Kidney (tissue), 14 donors: ENCODE measurements around the gene EPAS1. TPM values are rescaled to one million over a fixed set of nuclear protein-coding genes. Genes with fewer than 3 reads are reported as not detected.
A peak's percentile ranks its signal among the peaks of the same experiment; 100 is the strongest.

Source experiments
- DNase-seq, 5 donors: peaks; one replicate each; pipeline ENCODE4 v3.0.0-alpha.2; 2013 to 2020
- FAIRE-seq: peaks from 2 replicates; lab custom pipeline; 2012; peaks lifted over from hg19 to GRCh38; lab: Jason Lieb, UNC
- H3K27ac ChIP-seq, 2 donors: one replicate each; pipeline ENCODE4 v1.7.0; 2013; ENCODE audit warnings: low read depth in 2 of 2, low read length in 2 of 2, inconsistent platforms in 1 of 2
- H3K27me3 ChIP-seq: one replicate; pipeline ENCODE4 v1.7.1; 2013; ENCODE audit warnings: low read length, inconsistent platforms; ENCODE audit not compliant: control insufficient read depth, insufficient read depth
- H3K36me3 ChIP-seq, 3 donors: one replicate each; pipeline versions ENCODE4 v1.7.0 to v1.7.1; 2013; ENCODE audit warnings: low read length in 3 of 3, control low read depth in 1 of 3, inconsistent platforms in 1 of 3; ENCODE audit not compliant: insufficient read depth in 3 of 3, control insufficient read depth in 2 of 3
- H3K4me1 ChIP-seq, 3 donors: one replicate each; pipeline versions ENCODE4 v1.7.0 to v1.7.1; 2013; ENCODE audit warnings: low read length in 3 of 3, inconsistent platforms in 1 of 3, low read depth in 1 of 3; ENCODE audit not compliant: control insufficient read depth in 2 of 3, insufficient read depth in 2 of 3
- H3K4me3 ChIP-seq, 3 donors: one replicate each; pipeline versions ENCODE4 v1.7.0 to v1.8.1; 2013; ENCODE audit warnings: low read length in 3 of 3, control low read depth in 1 of 3, inconsistent platforms in 1 of 3
- H3K9ac ChIP-seq, 3 donors: one replicate each; pipeline versions ENCODE4 v1.7.0 to v1.7.1; 2013; ENCODE audit warnings: low read length in 3 of 3, control low read depth in 1 of 3, inconsistent platforms in 1 of 3
- H3K9me3 ChIP-seq, 3 donors: one replicate each; pipeline versions ENCODE4 v1.7.0 to v1.7.1; 2013; ENCODE audit warnings: low read length in 3 of 3, control low read depth in 1 of 3, inconsistent platforms in 1 of 3; ENCODE audit not compliant: control insufficient read depth in 2 of 3, insufficient read depth in 1 of 3
- intact Hi-C: fragments of 100-400 bp; cut with DNase I; formaldehyde crosslinking; loops from one replicate; pipeline ENCODE4 v1.11.1; 2022
- polyA plus RNA-seq: library from polyadenylated mRNA; stranded (reverse); fragments of 350-450 nt; fragmentation: Illumina TruSeq; extraction: RNeasy Lipid Tissue Mini Kit (QIAGEN cat#74804); gene quantifications from one replicate; pipeline ENCODE4 v1.2.3, GENCODE V29; 2014; ENCODE audit warnings: low read depth, low replicate concordance; ENCODE audit not compliant: insufficient read depth
- total RNA-seq: library from RNA; stranded (reverse); fragmentation: NEBNext Ultra II Directional; extraction: Animal tissue kit (Norgen Biotek cat#: 25700); gene quantifications from one replicate; pipeline ENCODE4 v1.2.1, GENCODE V29; 2021
- TF ChIP-seq, protein P1 (sequence below): IDR thresholded peaks from 3 replicates; pipeline ENCODE4 v1.5.1; 2012; ENCODE audit warnings: mild to moderate bottlenecking, moderate library complexity, borderline replicate concordance; ENCODE audit not compliant: insufficient read depth; ENCODE audit errors: extremely low read depth
- donor health status: control.
- donor health status: control.
- donor health status: control.
- donor health status: control.
- donor health status: control.
- donor health status: DM: yes; HTN: yes; CAD: no.
- donor health status: Normal renal cell carcinoma (clear cell type).

Gene EPAS1
- total and polyA plus RNA-seq, 2 donors from 2014 or later = 142 to 398 TPM

GRCh38 chr2:46302005-46302695, 4.9 kb downstream of the EPAS1 start:
- Histone ChIP-seq H3K9ac (peak overlapping the region in 2 of 3 donors; percentile 5 to 52), H3K4me3 (peak overlapping the region in 2 of 3 donors; percentile 39 to 92), H3K36me3 (peaks cover 0 to 4% (median 0%) of the 10 kb centered on the region in 3 donors), H3K27ac (peak overlapping the region in 1 of 2 donors; percentile 26), H3K27me3 (peaks cover 19% of the 10 kb centered on the region), H3K9me3 (no peaks in the 10 kb centered on the region), H3K4me1 (peaks cover 4 to 26% (median 18%) of the 10 kb centered on the region in 3 donors)
- TF ChIP-seq, protein P1, sequence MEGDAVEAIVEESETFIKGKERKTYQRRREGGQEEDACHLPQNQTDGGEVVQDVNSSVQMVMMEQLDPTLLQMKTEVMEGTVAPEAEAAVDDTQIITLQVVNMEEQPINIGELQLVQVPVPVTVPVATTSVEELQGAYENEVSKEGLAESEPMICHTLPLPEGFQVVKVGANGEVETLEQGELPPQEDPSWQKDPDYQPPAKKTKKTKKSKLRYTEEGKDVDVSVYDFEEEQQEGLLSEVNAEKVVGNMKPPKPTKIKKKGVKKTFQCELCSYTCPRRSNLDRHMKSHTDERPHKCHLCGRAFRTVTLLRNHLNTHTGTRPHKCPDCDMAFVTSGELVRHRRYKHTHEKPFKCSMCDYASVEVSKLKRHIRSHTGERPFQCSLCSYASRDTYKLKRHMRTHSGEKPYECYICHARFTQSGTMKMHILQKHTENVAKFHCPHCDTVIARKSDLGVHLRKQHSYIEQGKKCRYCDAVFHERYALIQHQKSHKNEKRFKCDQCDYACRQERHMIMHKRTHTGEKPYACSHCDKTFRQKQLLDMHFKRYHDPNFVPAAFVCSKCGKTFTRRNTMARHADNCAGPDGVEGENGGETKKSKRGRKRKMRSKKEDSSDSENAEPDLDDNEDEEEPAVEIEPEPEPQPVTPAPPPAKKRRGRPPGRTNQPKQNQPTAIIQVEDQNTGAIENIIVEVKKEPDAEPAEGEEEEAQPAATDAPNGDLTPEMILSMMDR = no peak
- no peak for DNase-seq
- intact Hi-C loops = no loop called here
- FAIRE-seq = no peak

DNA sequence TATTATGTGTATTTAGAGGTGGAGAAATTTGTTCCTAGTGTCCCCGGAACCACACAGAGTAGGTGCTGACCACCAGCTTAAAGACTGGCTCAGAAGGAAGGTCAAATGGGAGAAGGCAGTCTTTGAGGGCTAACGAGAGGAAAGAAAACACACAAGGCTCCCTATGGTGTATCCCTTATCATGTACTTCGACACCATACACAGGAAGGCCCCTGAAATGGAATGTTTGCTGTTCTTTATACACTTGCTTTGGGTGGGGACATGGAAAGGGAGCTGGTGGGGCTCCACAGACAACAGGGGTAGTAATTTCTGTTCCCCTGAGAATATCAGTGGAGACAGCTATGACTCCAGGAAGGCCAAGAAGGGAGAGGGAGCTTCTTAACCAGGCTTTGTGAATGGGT, 6.0 kb downstream of the EPAS1 start:
- Histone ChIP-seq H3K9ac (peak overlapping the region in 1 of 3 donors; percentile 28), H3K9me3 (no peaks in the 10 kb centered on the region), H3K4me3 (no peak overlapping the region), H3K27me3 (peaks cover 19% of the 10 kb centered on the region), H3K4me1 (peaks cover 4 to 34% (median 26%) of the 10 kb centered on the region in 3 donors), H3K27ac (peak overlapping the region in 1 of 2 donors; percentile 25), H3K36me3 (peaks cover 0 to 4% (median 0%) of the 10 kb centered on the region in 3 donors)
- DNase-seq = no peak
- FAIRE-seq = no peak
- TF ChIP-seq, protein P1 = no peak
- intact Hi-C loops = no loop called here

DNA sequence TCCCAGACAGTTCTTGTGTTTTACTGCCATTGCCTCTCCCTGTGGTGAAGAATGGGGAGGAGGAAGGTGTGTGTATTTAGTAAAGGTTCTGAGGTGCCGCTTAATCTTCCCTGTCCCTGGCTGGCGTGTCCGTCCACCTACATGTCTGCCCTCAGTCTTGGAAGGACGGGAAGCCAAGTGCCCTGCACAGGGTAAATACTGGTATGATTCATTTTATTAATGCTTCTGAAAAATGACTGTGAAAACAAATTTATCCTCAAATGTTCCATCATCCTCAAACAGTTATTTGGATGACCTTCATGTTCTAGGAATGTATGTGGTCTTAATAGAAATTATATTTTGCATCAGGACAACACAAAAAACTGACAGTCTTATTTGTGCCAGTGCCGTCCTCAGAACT, 6.6 kb downstream of the EPAS1 start:
- Histone ChIP-seq H3K4me1 (peaks cover 4 to 40% (median 26%) of the 10 kb centered on the region in 3 donors), H3K9me3 (no peaks in the 10 kb centered on the region), H3K27me3 (peaks cover 16% of the 10 kb centered on the region), H3K9ac (peak overlapping the region in 1 of 3 donors; percentile 28), H3K4me3 (no peak overlapping the region), H3K27ac (peak overlapping the region in 1 of 2 donors; percentile 25), H3K36me3 (peaks cover 0 to 4% (median 0%) of the 10 kb centered on the region in 3 donors)
- no peak for DNase-seq
- TF ChIP-seq, protein P1 = no peak
- FAIRE-seq = no peak
- intact Hi-C loops = no loop called here
